Upper lobe of left lung (tissue), 6 donors: Measurements from ENCODE around the gene RHOT2. TPM values are rescaled to one million over a fixed set of nuclear protein-coding genes. Genes with fewer than 3 reads are reported as not detected.
"Not testable (repeated sequence)": the region's sequence is repeated elsewhere in the genome, so short reads cannot be mapped to it uniquely, and the experiment has no call there.

Source experiments
- ATAC-seq, 2 donors: fragments of 200-7000 bp; cut with Tn5 transposase; one replicate each; pipeline ENCODE4 v1.9.1; 2022; ENCODE audit warnings: mild to moderate bottlenecking in 2 of 2, moderate library complexity in 2 of 2; ENCODE audit not compliant: low FRiP score in 2 of 2
- DNase-seq, 2 donors: peaks; one replicate each; pipeline ENCODE4 v3.0.0-alpha.2; 2019 to 2020
- H3K27ac ChIP-seq, 4 donors: fragments of 200-600 bp; sonication (generic); one replicate each; pipeline ENCODE4 v1.5.1; 2016 to 2019
- H3K27me3 ChIP-seq, 4 donors: fragments of 200-600 bp; sonication (generic); one replicate each; pipeline ENCODE4 v1.5.1; 2017 to 2019
- H3K36me3 ChIP-seq, 4 donors: fragments of 200-600 bp; sonication (generic); one replicate each; pipeline ENCODE4 v1.5.1; 2016 to 2019
- H3K4me1 ChIP-seq, 4 donors: fragments of 200-600 bp; sonication (generic); one replicate each; pipeline ENCODE4 v1.5.1; 2018 to 2019
- H3K4me3 ChIP-seq, 4 donors: fragments of 200-600 bp; sonication (generic); one replicate each; pipeline ENCODE4 v1.5.1; 2017 to 2019; ENCODE audit warnings: mild to moderate bottlenecking in 2 of 4, moderate library complexity in 1 of 4
- H3K9me3 ChIP-seq, 4 donors: fragments of 200-600 bp; sonication (generic); one replicate each; pipeline ENCODE4 v1.5.1; 2018 to 2019
- CTCF ChIP-seq, 6 experiments: fragments of 450-650 bp in 4 of 6; fragments of 200-600 bp in 2 of 6; sonication (generic) in 2 of 6; IDR thresholded peaks; one replicate each; pipeline ENCODE4 v1.5.1; 2016 to 2019; ENCODE audit warnings: antibody characterized with exemption in 6 of 6
- EP300 ChIP-seq, 4 donors: sonication (generic); formaldehyde crosslinking; IDR thresholded peaks; one replicate each; pipeline ENCODE4 v1.5.1; 2017; ENCODE audit warnings: antibody characterized with exemption in 4 of 4, control low read depth in 2 of 4
- POLR2A ChIP-seq, 4 donors: fragments of 450-650 bp; IDR thresholded peaks; one replicate each; pipeline ENCODE4 v1.5.1; 2016 to 2017; ENCODE audit warnings: antibody characterized with exemption in 4 of 4, mild to moderate bottlenecking in 2 of 4
- POLR2AphosphoS5 ChIP-seq, 2 donors: sonication (generic); formaldehyde crosslinking; IDR thresholded peaks; one replicate each; pipeline ENCODE4 v1.5.1; 2017; ENCODE audit warnings: antibody characterized with exemption in 2 of 2
- WGBS, 2 donors: methylation state at CpG; one replicate each; pipeline ENCODE4 v1.1.5; 2017 to 2018; 5-methylcytosine and 5-hydroxymethylcytosine counted together
- total RNA-seq, 6 donors: library from RNA; depleted of rRNA in 4 of 6; stranded (reverse); fragments of >200 nt in 4 of 6; gene quantifications; one replicate each; pipeline versions ENCODE4 v1.1.0 to v1.2.1, GENCODE V29; 2016 to 2021
- donor health status: DM: no; HTN: no; CAD: no; lungs with moderate emphysema.
- donor health status: DM: no; HTN: yes; CAD: no; lungs with severe emphysema.

RHOT2 gene
- total RNA-seq, 6 donors from 2014 or later: 53.0 to 535 (median 107) TPM

- peak overlapping the region; percentile 84 to 92 (median 86) for H3K27ac ChIP-seq
- peak in 1 of 2 donors; percentile 68 for DNase-seq
- H3K9me3 ChIP-seq: no peaks in the 10 kb centered on the region
- peaks cover 32 to 58% (median 45%) of the 10 kb centered on the region in 4 donors for H3K4me1 ChIP-seq
- peak overlapping the region; percentile 76 to 98 (median 79) for H3K4me3 ChIP-seq
- ATAC-seq: no peak
- peaks cover 0 to 18% (median 12%) of the 10 kb centered on the region in 4 donors for H3K27me3 ChIP-seq
- TF ChIP-seq EP300 (IDR thresholded peaks at IDR 0.05) (no peak), POLR2AphosphoS5 (IDR thresholded peaks at IDR 0.05) (no peak), POLR2A (IDR thresholded peaks at IDR 0.05) (no peak), CTCF (IDR thresholded peaks at IDR 0.05) (no peak)
- WGBS, 2 donors: 85 to 88% methylated on average over 11 to 24 of the region's 26 CpGs
- peaks cover 0 to 18% (median 5%) of the 10 kb centered on the region in 4 donors for H3K36me3 ChIP-seq
Measured at GRCh38 chr16:689175-689897, 21.4 kb downstream of the RHOT2 start.

- peaks cover 0 to 14% (median 5%) of the 10 kb centered on the region in 4 donors for H3K36me3 ChIP-seq
- H3K4me1 ChIP-seq: peaks cover 36 to 56% (median 47%) of the 10 kb centered on the region in 4 donors
- H3K9me3 ChIP-seq, H3K4me3 ChIP-seq, ATAC-seq, H3K27ac ChIP-seq, DNase-seq: not testable (repeated sequence)
- H3K27me3 ChIP-seq: peaks cover 0 to 35% (median 25%) of the 10 kb centered on the region in 4 donors
- WGBS, 2 donors: 77 to 81% methylated on average over 16 of the region's 16 CpGs
Measured at GRCh38 chr16:691242-691641, 23.3 kb downstream of the RHOT2 start.

GRCh38 chr16:692356-693108 is 24.6 kb downstream of the RHOT2 start:
- ATAC-seq (no peak), DNase-seq (no peak)
- 66 to 67% methylated on average over 10 of the region's 10 CpGs for WGBS, 2 donors
- Histone ChIP-seq H3K27me3 (peaks cover 0 to 41% (median 25%) of the 10 kb centered on the region in 4 donors), H3K9me3 (no peaks in the 10 kb centered on the region), H3K4me1 (peaks cover 36 to 54% (median 48%) of the 10 kb centered on the region in 4 donors), H3K4me3 (no peak overlapping the region), H3K27ac (no peak overlapping the region), H3K36me3 (peaks cover 0 to under 1% (median 0%) of the 10 kb centered on the region in 4 donors)
- TF ChIP-seq CTCF (IDR thresholded peaks at IDR 0.05): no peak
- TF ChIP-seq POLR2A (IDR thresholded peaks at IDR 0.05): no peak
- no peak for TF ChIP-seq POLR2AphosphoS5 (IDR thresholded peaks at IDR 0.05)
- TF ChIP-seq EP300 (IDR thresholded peaks at IDR 0.05): no peak

GRCh38 chr16:693364-693763 is 25.4 kb downstream of the RHOT2 start:
- ATAC-seq: no peak
- H3K4me1 ChIP-seq: peaks cover 36 to 52% (median 47%) of the 10 kb centered on the region in 4 donors
- WGBS, 2 donors: 37 to 47% methylated on average over 12 to 22 of the region's 22 CpGs
- no peak for TF ChIP-seq CTCF (IDR thresholded peaks at IDR 0.05)
- no peak for TF ChIP-seq POLR2AphosphoS5 (IDR thresholded peaks at IDR 0.05)
- TF ChIP-seq EP300 (IDR thresholded peaks at IDR 0.05): no peak
- TF ChIP-seq POLR2A (IDR thresholded peaks at IDR 0.05): no peak
- H3K36me3 ChIP-seq: no peaks in the 10 kb centered on the region
- peaks cover 0 to 41% (median 25%) of the 10 kb centered on the region in 4 donors for H3K27me3 ChIP-seq
- peak in 1 of 2 donors; percentile 77 for DNase-seq
- no peaks in the 10 kb centered on the region for H3K9me3 ChIP-seq
- H3K27ac ChIP-seq: no peak overlapping the region
- no peak overlapping the region for H3K4me3 ChIP-seq

GRCh38 chr16:693766-694165 is 25.8 kb downstream of the RHOT2 start:
- TF ChIP-seq CTCF (IDR thresholded peaks at IDR 0.05) (no peak), EP300 (IDR thresholded peaks at IDR 0.05) (no peak), POLR2AphosphoS5 (IDR thresholded peaks at IDR 0.05) (no peak), POLR2A (IDR thresholded peaks at IDR 0.05) (no peak)
- DNase-seq (peak in 1 of 2 donors; percentile 76), ATAC-seq (no peak)
- H3K27ac ChIP-seq: no peak overlapping the region
- H3K9me3 ChIP-seq: no peaks in the 10 kb centered on the region
- peak overlapping the region in 1 of 4 donors; percentile 47 for H3K4me3 ChIP-seq
- 9 to 24% methylated on average over 10 to 25 of the region's 37 CpGs for WGBS, 2 donors
- peaks cover 33 to 48% (median 44%) of the 10 kb centered on the region in 4 donors for H3K4me1 ChIP-seq
- H3K27me3 ChIP-seq: peaks cover 0 to 41% (median 25%) of the 10 kb centered on the region in 4 donors
- H3K36me3 ChIP-seq: no peaks in the 10 kb centered on the region
